ENCODE results near the gene TRPM4.

TRPM4 gene

GRCh38 chr19:49148784-49149651 is 8.6 kb upstream of the TRPM4 start:
- Histone ChIP-seq H3K27ac (peak overlapping the region in 18 of 21 experiments; percentile 13 to 86 (median 69)), H3K4me3 (peak overlapping the region; percentile 44 to 78 (median 50))

- H3K4me3 ChIP-seq, result peak overlapping the region; percentile 44 to 78 (median 50)
- H3K27ac ChIP-seq, result peak overlapping the region; percentile 13 to 86 (median 67)
These were observed 7.9 kb upstream of the TRPM4 start for GRCh38 chr19:49149652-49150105.

GRCh38 chr19:49150106-49150943 is 7.3 kb upstream of the TRPM4 start:
- Histone ChIP-seq H3K27ac (peak overlapping the region; percentile 13 to 86 (median 67)), H3K4me3 (peak overlapping the region; percentile 44 to 78 (median 50))

- Histone ChIP-seq H3K4me3 (peak overlapping the region; percentile 44 to 78 (median 50)), H3K27ac (peak overlapping the region in 19 of 21 experiments; percentile 24 to 86 (median 71))
These were observed 6.7 kb upstream of the TRPM4 start for GRCh38 chr19:49150944-49151243.

GRCh38 chr19:49151267-49152118 is 6.1 kb upstream of the TRPM4 start:
- H3K27ac ChIP-seq, result peak overlapping the region in 6 of 21 experiments; percentile 67 to 86 (median 78)

GRCh38 chr19:49152119-49152550 is 5.5 kb upstream of the TRPM4 start:
- no peak overlapping the region for H3K4me3 ChIP-seq
- H3K27ac ChIP-seq, result no peak overlapping the region

More at GRCh38 chr19:49151267-49152118, 6.1 kb upstream of the TRPM4 start:
- H3K4me3 ChIP-seq, result peak overlapping the region in 6 of 7 experiments; percentile 46 to 78 (median 55)

- H3K4me3 ChIP-seq, result no peak overlapping the region
These were observed 4.3 kb upstream of the TRPM4 start for GRCh38 chr19:49153167-49153809.

GRCh38 chr19:49154279-49154678 is 3.3 kb upstream of the TRPM4 start:
- H3K4me3 ChIP-seq, result no peak overlapping the region
- H3K27ac ChIP-seq, result no peak overlapping the region

More at GRCh38 chr19:49153167-49153809, 4.3 kb upstream of the TRPM4 start:
- H3K27ac ChIP-seq, result no peak overlapping the region

GRCh38 chr19:49155005-49155819 is 2.4 kb upstream of the TRPM4 start, which contains the start of gene HRC:
TSS of gene HRC (minus strand) at chr19:49155396. CDS start at chr19:49155237, 159 bp downstream.
- H3K27ac ChIP-seq, result peak within 1 kb of the TSS in 1 of 21 experiments; percentile 16

GRCh38 chr19:49155820-49156346 is 1.7 kb upstream of the TRPM4 start:
- H3K4me3 ChIP-seq, result no peak overlapping the region
- H3K27ac ChIP-seq, result no peak overlapping the region

More at GRCh38 chr19:49155005-49155819, 2.4 kb upstream of the TRPM4 start, which contains the start of gene HRC:
- no peak within 1 kb of the TSS for H3K4me3 ChIP-seq

GRCh38 chr19:49160450-49161189 is 3.0 kb downstream of the TRPM4 start:
- Histone ChIP-seq H3K27ac (no peak overlapping the region), H3K4me3 (no peak overlapping the region)

GRCh38 chr19:49161987-49162386 is 4.4 kb downstream of the TRPM4 start:
- H3K27ac ChIP-seq, result no peak overlapping the region
- no peak overlapping the region for H3K4me3 ChIP-seq

GRCh38 chr19:49165111-49165750 is 7.6 kb downstream of the TRPM4 start:
- H3K27ac ChIP-seq, result peak overlapping the region in 8 of 21 experiments; percentile 10 to 66 (median 42)
- H3K4me3 ChIP-seq, result no peak overlapping the region

GRCh38 chr19:49165865-49166301 is 8.3 kb downstream of the TRPM4 start:
- Histone ChIP-seq H3K4me3 (no peak overlapping the region), H3K27ac (peak overlapping the region in 8 of 21 experiments; percentile 10 to 66 (median 42))

- no peak overlapping the region for H3K27ac ChIP-seq
- H3K4me3 ChIP-seq, result no peak overlapping the region
These were observed 10.3 kb downstream of the TRPM4 start for GRCh38 chr19:49167857-49168409.

GRCh38 chr19:49168421-49168820 is 10.8 kb downstream of the TRPM4 start:
- Histone ChIP-seq H3K27ac (no peak overlapping the region), H3K4me3 (no peak overlapping the region)

Data from skin epidermis (tissue), 12 donors.